GM18511 (cell line): ENCODE measurements around the gene FBXW4.
"Not testable (repeated sequence)": the region's sequence is repeated elsewhere in the genome, so short reads cannot be mapped to it uniquely, and the experiment has no call there.

Experiments
- ATAC-seq: cut with Tn5 transposase; IDR thresholded peaks from one replicate; pipeline ENCODE4 v1.9.1; 2021; ENCODE audit warnings: mild to moderate bottlenecking, moderate library complexity; ENCODE audit not compliant: unreplicated experiment

The FBXW4 gene

DNA sequence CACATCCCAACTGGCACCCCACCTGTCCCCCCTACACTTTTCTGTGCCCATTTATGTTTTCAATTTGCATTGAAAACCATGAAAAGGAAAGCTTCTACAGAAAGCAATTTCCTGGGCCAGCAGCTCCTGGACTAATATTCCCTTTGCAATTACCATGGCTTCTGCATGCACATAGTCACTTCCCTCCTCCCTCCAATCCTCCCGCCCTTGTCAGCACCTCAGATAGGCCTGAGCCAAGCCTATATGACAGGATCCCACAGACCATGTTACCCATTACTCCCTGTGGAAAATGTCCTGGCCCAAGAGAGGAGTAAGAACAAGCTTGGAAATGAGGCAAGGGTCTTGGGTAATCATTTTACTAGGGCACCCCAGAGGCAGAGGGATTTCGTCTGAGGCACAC, 38.1 kb downstream of the FBXW4 start:
- ATAC-seq = no peak

DNA sequence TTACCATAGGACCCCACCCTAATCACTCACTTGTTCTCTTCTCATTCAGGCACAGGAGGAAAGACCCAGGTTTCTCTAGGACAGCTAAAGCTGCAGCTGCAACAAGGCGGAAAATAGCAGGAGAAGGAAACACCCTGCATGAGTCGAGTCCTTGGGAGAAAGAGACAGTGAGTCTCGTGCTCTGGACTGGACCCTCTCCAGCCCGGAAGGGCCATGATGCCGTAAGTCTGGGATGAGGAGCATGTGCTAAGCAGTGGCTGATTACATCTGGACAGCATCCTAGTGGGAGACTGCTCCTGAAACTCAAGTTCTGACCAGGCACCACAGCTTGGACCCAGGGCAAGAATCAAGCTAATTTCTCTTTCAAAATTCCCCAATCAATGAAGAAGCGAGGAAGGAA, 39.4 kb downstream of the FBXW4 start:
- no peak for ATAC-seq

DNA sequence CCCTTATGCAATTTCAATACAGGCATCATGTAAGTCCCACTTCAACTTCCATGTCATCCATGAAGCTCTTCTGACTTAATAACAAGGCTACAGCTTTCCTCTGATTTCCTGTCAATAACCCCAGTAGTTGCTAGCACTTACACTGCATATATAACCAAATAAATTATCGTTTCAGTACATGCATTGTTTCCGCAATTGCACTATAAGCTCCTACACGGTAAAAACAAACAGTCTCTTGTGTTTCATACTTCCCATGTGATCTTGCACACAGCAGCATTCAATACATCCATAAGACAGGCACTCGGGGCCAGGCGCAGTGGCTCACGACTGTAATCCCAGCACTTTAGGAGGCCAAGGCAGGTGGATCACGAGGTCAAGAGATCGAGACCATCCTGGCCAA, 41.4 kb downstream of the FBXW4 start:
- no peak for ATAC-seq

DNA sequence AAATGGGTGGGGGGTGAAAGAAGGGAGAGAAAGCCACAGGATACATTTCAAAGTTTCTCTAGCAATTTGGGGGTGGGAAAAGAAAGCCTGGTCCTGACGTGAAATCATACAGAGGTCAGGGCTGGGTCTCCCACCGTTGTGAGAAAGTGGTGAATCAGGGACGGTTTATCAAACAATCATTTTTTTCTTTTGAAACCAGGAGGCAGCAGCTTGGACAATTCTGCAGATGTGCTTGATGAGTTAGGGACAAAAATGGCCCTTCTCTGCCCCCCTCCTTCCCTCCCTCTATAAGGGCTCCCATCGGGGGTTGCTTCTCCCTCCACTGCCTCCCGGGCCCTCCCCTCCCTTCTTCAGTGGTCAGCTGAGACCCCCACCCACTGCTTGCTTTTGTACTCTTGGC, 43.6 kb downstream of the FBXW4 start:
- no peak for ATAC-seq

DNA sequence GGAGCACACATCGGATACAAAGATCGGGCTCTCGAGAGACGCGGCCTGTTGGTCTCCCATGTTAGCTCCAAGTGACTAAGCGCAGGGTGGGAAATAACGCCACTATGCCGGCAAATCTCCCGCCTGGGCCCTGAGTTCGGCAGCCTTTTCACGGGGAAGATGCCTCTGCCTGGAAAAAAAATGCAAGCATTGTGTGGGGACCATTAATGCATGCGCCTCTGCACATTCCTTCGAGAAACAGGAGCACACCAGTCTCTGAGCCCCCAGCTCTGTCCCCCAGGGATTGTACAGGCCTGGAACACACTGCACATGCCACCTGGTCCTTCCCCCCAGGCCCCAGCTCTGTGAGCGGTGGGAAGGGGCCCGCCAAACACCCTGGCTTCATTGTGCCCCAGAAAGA, 44.1 kb downstream of the FBXW4 start:
- no peak for ATAC-seq

DNA sequence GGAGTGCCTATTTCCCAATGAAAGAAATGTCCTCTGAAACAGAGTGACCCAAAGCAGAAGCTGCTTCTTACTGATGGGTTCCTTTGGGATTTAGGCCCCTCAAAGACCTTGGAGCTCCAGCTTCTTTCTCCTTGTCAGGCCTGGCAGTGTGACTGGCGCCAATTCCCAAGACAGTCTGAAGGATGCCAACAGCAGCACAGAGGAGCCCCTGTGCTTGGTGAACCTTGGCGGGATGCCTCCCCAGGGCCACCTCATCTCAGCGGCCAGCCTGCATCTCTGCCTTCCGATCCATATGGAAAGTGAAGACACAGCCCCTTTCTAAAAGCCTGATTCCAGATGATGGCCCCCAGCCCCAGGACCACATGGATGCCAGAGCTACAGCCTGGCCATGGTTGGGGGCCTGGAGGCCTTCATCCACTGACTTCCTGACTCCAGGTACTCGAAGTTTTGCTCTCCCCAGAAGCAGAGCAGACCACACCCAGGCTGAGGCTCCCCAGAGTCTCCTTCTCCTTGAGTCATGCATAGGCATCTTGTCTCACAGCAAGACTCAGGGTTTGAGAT, 45.4 kb downstream of the FBXW4 start:
- no peak for ATAC-seq

DNA sequence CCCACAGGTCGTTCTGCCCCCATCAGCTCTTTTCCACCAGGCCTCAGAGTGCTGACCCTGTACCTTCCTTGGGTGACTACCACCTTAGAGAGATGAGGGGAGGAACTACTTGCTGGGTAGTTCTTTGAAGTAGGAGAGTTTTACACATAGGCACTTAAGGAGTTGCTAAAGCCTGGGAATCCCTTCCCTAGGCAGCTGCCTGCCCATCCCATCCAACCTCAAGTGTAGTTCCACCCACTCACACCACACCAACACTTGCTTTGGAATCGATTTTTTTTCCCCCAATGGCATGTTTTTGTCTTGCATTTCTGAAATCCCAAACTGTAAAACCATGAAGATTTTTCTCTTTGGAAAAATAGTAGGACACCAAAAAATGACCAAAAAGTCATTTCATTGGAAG, 47.7 kb downstream of the FBXW4 start:
- ATAC-seq = no peak

DNA sequence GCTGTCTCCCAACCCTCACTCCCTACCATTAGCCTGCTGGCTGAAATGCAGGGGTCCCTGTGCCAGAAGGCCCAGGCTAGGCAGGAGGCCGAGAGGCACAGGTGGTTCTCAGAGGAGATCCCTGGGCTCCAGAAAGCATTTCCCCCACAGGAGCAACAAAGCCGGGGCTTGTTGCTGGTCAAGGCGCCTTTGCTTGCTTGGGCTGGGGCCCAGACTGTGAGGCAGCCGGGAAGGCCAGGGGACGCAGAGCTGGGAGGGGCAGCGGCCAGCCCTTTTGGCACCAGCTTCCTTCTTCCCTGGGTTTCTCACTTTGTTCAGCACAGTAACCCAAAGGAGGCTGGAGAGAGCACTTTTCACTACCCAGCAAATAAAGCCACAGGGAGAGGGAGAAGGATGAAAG, 48.6 kb downstream of the FBXW4 start:
- no peak for ATAC-seq

DNA sequence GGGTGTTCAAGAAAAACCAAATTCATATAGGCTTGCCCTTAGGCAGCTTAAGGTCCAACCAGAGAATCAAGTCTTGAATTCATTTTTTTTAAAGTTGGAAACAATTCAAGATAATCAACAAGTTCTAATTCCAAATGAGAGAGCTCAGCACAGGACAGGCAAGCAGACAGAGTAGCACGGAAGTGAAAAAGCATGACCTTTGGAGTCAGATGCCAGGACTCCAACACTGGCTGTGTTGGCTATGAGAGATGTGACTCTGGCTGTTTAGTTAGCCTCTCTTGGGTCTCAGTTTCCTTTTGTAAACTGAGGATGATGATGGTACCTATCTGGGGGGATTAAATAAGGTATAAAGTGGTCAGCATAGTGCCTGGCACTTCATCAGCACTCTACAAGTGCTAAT, 49.3 kb downstream of the FBXW4 start:
- no peak for ATAC-seq

DNA sequence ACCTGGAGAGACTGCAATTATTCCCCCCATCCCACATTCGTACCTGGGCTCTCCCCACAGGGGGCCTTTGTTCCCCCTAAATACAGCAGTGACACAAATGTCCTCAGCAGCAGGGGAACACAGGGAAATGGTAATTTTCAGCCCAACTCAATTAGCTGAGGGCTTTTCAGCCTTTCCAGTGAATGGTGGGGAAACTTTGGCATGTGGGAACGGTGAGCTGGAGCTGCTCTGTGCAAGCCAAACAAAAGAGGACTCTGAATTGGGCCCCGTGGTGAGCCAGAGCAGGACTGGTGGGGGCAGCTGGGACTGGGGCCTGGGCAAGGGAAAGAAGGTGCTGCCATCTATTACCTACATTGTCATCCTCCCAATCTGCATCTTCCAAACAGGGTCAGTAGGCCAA, 51.0 kb downstream of the FBXW4 start:
- no peak for ATAC-seq

DNA sequence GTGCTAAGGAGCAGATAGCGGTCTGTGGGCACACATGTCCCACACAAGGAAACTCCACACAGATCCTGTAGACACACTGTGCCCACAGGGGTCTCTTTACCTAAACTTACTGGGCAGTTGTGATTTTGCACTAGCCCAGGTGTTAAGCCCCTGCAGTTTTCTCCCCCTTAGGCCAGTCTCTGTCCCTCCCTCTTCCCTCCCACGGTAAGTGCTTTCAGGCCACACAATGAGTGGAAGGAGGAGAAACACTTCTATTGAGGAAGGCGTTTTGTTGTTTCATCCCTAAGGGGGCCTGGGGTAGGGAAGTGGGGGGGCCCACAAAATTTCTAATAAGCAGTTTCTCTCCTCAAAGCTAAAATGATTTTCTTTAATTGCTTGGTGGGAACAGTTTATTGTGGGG, 51.4 kb downstream of the FBXW4 start:
- no peak for ATAC-seq

DNA sequence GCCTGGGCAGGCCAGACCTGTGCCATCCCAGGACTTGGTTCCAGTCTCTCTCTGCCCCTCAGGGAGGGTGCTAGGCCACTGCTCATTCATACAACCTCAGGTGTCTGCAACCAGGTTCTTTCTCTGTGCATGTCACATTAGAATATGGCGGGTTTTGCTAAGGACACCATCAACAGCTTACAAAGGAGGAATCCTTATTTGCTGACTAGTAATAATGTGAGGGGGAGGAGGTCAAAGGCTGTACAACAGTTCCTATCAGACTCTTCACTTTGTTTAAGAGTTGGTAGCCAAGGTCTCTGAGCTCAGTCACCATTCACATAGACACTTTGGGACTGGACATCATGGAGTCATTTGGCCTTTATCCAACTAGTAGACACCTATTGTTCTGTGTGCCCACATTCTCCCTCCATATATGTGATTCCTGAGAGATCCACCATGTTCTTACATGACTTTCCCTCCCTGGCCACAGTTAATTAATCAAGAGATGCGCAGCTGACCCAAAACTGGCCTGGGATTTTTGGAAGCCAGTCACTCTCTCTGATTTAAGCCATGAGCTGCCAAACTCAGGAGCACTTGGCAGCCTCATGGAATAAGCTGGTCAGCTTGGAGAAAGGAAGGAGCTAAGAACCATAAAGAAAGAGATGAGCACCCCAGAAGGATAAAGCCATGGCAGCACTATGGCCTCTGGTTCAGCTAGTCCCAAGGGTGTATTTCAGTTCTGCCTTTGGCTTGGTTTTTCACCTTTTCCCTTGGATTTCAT, 55.6 kb downstream of the FBXW4 start:
- ATAC-seq = no peak

DNA sequence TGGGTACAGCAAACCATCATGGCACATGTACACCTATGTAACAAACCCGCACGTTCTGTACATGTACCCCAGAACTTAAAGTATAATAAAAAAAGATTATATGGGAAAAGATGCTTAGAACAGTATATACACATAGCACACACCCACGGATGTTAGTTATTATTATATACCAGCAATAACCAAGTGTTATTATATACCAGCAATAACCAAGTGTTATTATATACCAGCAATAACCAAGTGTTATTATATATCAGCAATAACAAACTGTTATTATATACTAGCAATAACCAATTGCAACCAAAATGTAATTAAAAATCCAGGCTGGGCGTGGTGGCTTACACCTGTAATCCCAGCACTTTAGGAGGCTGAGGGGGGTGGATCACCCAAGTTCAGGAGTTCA, 61.5 kb downstream of the FBXW4 start:
- ATAC-seq = not testable (repeated sequence)

DNA sequence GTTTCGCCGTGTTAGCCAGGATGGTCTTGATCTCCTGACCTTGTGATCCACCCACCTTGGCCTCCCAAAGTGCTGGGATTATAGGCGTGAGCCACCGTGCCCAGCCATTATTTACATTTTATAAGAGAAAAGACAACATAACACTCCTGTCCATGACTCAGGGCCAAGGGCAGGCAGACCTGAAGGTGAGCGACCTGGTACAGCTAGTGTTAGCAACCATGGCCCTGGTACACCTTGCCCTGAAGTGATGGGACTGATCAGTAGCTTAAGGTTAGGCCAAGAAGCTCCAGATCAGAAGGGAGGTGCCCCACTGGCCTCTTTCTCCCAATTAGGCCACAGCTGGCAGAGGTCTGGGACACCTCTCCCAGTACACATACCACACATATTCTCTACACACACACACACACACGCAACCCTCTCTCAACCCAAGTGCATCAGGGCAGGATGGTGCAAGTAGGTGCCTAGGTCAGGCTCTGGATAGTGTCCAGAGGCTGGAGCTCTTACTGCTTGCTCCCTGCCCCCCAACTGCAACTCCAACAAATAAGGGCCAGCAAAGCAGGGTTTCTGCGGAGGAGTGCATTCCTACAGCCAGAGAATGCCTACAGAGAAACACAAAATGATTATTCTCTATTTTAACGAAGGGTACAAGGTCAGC, 63.0 kb downstream of the FBXW4 start:
- no peak for ATAC-seq

DNA sequence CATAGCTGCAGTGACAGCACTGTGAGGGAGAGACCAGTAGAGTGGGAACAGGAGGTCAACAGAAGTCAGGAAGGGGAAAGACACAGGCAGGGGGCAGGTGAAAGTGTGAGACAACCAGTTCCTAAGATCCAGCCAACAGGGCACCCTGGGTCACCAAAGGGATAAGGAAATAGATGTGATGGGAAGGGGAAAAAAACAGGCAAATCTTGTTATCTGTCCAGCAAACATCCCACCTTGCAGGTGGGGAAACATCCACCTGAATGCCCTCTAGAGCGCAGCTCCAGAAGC, 64.4 kb downstream of the FBXW4 start:
- ATAC-seq = no peak

DNA sequence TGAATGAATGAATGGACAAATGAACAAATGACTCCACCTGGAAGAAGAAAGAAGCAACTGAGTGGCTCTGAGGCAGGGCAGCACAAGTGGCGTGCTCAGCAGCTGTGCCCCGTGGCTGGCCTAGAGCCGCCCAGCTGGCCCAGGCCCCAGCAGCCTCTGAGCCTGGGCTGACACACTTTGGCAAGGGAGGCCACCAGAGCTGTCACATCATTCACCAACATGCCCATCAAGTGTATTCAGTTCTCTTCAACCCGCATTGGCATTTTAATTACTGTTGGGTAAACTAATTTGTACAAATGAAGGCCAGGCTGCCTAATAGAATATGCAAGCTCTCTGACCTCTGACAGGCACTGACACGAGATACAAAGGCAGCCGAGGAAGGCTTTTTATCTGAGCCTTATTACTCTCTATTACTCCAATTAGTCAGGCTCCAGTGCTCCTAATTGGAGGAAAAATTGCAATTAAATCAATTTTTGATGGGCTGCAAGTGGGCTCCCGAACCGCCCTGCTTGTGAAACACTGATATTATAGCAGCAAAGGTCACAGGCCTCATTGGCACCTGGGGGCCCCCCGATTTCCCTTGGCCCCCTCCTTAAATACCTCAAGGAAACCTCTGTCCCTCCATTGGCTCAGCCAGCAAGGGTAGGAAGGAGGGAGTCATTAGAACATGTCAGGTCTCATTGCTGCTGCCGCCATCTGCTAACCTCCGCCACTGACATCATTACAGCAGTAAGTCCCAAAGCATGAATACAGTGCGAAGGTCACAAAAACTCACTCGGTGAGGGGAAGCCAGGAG, 64.9 kb downstream of the FBXW4 start:
- no peak for ATAC-seq

DNA sequence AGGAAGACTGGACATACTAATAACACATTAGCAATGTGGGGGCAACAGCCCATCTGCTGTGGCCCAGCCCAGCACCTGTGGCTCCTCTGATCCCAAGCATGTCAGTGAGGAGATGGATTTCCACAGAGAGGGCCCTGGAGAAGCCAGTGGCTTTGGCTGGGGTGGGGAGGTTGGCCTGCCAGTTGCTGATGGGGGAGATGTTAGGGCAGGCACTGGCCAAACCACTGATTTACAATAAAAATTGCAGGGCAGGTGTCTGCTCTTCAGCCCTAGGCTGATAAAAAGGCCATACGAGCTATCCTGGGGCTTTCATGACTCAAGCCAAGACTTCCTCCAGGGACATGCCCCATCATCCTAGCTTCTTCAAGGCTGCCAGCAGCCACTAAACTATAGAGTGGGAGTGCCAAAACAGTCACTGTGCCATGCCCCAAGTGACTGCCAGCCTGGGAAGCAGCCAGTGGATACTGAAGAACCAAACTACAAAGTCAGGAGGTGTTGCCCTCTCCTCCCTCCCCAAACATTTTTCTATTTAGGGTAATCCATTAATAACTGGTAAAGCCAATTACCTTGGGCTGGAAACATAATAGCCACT, 69.1 kb downstream of the FBXW4 start:
- ATAC-seq = no peak

DNA sequence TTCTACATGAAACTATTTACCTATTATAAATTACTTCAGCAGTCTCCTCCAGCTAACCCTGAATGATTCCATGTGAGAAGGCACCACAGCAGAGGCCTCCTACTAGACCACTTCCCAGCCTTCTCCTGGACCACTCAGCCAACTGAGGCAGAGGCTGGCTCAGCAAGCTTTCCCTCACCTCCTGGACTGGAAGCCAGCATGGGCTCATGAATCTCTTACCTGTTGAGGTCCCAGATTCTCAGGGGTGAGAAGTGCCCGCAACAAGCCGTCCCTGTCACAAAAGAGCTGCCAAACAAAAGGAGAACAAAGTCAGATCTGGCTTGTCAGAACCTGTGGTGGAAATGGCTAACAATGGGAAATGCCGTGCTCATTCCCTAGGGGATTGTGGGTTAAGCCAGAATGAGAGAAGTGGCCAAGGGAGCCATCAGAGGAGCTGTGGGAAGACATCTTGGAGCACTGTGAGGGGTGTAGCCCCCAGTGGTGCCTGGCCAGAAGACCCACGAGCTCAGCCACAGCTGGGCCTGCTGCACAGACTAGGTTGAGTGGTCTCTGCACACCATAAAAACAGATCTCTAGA, 70.4 kb downstream of the FBXW4 start:
- no peak for ATAC-seq

DNA sequence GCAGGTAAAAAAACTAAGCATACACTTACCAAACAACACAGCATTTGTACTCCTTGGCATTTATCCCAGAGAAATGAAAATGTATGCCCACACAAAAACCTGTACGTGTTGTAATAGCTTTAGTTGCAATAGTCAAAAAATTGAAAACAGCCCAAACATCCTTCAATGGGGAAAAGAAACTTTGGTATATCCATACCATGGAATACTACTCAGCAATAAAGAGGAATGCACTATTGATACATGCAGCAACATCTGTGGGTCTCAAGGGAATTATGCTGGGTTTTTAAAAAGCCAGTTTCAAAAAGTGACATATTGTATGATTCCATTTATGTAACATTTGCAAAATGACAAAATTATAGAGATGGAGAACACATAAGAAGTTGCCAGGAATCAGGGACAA, 71.4 kb downstream of the FBXW4 start:
- no peak for ATAC-seq

DNA sequence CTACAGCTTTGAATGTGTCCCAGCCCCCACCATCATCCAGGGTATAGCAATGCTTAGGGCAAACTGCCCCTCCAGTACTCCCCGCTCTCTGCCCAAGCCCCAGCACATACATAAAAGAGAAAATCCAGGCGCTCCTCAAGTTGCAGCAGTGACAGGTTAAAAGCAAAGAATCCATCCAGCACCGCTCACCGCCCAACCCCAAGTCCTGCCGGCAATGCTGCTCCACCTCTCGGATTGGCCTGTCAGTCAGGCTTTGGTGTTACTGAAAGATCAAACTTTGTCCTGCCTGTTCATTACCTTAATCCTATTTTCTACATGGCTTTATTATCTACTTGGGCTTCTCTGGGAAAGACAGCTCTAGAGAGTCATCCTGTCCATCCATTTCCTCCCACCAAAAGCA, 75.0 kb downstream of the FBXW4 start:
- no peak for ATAC-seq

DNA sequence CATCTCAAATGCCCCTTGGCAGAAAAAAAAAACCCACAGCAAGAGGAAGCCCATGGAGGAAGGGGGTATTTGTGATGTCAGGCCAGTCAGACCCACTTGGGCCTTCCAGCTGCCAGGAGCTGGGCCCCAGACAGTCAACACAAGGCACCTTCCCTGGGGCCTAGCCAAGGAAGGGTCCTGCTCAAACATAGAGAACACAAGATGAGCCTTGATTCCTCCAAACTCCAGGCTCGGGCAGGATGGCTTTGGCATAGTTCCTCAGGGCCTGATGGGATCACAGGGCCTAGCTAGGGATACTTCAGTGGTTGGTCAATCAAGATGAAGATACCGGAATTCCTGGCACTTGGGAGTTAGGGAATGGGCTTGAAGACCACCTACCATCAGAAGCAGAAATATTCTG, 76.1 kb downstream of the FBXW4 start:
- no peak for ATAC-seq
